Stimulated activated CD8-positive, alpha-beta memory T cell treated with anti-CD3 and anti-CD28 coated beads, Interleukin-7, amount 100 ng/mL, for 4 hours (primary cell): ENCODE data around the gene MAG.
"Not testable (repeated sequence)": the region's sequence is repeated elsewhere in the genome, so short reads cannot be mapped to it uniquely, and the experiment has no call there.

Source experiments
- DNase-seq, 2 donors: peaks; one replicate each; pipeline ENCODE4 v3.0.0-alpha.2; 2020; ENCODE audit warnings: low read depth in 2 of 2

MAG gene

DNA sequence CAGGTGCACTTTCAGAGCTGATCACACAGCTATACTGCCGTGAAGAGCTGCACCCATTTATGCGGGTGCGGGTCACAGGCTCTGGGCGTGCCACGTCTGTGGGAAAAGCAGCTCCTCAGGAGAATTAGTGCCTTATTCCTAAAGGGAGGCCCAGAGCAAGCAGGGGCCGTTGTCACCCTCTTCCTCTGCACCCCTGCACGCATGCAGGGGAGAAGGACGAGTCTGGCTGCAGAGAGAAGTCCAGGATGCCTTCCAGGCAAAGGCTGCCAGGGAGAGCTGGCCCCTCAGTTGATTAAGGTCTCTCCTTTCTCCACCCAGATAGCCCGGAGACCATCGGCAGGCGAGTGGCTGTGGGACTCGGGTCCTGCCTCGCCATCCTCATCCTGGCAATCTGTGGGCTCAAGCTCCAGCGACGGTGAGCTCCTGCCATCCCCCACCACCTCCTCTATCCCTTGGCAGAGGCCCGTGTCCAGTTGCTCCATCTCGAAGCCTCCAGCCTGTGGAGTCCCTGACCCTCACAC, 52.6 kb downstream of the MAG start:
- DNase-seq: no peak

DNA sequence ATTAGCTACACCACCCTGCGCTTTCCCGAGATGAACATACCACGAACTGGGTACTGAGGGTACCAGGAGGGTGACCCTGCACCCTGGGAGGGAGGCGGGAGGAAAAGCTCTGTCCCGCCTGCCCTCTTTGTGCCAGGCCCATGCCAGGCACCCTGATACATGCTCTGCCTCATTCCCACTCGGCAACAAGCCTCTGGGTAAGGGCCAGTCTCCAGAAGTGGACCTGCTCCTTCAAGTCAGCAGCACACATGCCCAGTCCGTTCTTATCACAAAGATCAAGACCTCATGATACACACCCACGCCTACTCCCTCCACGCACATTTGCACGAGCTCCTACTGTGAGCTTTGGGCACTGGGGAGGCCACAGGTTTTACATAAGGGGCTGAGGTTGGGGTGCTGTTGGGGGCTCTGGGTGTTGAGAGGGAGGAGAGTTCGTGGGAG, 53.7 kb downstream of the MAG start:
- no peak for DNase-seq

DNA sequence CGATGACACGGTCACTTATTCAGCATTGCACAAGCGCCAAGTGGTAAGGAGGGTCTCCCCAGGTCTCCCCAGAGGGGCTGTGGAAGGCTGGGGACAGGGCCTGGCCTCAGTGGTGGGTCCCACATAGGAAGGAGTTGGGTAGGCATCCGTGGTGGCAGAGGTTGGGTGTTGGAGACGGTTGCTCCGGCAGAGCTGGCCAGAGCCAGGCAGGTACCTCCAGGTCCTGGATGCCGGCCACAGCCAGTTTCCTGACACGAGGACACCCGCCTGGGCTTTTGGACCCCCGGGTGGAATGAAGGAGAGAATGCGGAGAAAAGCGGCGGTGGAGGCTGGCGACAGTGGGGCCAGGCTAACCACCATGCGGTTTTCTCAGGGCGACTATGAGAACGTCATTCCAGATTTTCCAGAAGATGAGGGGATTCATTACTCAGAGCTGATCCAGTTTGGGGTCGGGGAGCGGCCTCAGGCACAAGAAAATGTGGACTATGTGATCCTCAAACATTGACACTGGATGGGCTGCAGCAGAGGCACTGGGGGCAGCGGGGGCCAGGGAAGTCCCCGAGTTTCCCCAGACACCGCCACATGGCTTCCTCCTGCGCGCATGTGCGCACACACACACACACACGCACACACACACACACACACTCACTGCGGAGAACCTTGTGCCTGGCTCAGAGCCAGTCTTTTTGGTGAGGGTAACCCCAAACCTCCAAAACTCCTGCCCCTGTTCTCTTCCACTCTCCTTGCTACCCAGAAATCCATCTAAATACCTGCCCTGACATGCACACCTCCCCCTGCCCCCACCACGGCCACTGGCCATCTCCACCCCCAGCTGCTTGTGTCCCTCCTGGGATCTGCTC, 54.5 kb downstream of the MAG start:
- peak; percentile 63 to 67 for DNase-seq

DNA sequence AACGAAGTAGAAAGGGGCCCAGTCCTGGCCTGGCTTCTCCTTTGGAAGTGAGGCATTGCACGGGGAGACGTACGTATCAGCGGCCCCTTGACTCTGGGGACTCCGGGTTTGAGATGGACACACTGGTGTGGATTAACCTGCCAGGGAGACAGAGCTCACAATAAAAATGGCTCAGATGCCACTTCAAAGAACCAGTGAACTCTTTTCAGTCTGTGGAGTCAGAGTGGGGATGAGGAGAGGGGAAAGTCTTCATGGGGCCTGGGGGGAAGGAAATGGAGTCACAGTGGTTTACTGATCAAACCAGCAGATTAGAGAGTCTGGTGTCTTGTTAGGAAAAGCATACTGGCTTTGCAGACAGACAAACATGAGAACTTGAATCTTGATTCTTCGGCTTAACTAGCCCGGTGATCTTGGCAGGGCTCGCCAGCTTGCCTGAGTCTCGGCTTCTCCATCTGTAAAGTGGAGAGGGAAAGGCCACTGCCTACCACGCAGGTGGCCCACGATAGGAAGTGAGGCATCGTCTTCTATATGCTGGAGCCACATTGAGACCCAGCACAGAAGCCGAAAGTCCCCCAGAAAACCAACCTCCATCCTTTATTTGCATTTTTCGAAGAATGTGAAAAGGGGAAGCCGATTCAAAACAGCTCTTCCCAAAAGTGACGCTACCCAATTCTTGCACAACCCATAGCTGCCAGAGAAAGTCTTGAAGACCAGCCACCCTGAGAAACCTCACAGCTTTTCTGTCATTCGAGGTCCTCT, 55.4 kb downstream of the MAG start, which contains the start of gene FFAR1:
TSS of gene FFAR1 (plus strand) at position 732 of the 759 bp plus-strand sequence. CDS start 3,650 bp downstream, outside the sequence.
- DNase-seq: peak; percentile 17 to 23

DNA sequence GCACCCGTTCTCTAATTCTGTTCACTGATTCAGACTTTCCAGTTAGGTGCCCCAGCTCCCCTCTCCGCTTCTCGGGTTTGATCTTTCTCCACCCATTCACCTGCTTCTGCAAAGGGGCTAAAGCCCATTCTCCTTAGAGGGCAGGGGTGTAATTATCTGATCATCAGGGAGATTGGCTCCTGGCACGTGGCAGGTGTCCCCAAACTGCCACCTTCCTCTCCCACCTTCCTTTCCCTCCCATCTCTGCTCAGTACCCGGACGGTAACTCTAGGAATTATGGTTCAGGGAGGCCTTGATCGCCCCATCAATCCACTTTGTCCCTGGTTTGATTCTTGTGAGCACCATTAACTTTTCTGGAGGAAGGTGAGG, 56.0 kb downstream of the MAG start:
- no peak for DNase-seq

DNA sequence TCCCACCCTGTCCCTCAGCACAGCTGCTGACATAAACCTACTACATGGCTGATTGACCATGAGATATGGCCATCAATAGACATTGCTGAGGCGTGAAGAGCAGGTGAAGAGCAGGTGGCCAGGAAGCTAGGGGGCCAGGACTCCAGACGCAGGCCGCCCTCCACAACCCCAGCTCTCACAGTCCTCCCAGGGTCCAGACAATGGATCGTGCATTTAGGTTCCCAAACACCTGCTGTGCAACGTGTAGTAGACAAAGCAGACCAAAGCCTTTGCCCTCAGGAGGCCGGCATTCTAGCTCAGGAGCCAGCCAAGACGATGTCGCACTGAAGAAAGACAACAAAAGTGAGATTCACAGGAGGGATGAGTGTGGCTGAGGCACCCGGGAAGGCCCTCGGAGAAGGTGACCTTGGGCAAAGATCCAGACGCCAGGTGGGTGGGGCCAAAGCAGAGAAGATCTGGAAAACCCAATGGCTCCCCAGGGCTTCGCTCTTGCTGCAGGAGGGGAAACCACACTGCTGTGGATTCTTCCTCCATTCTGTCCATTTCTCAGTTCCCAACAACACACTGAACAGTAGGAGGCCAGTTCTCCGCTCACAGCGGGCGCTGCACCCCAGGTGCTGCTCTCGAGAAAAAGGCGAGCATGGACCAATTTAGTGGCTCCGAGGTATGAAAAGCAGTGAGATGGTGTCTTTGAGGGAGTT, 57.1 kb downstream of the MAG start:
- DNase-seq: no peak

DNA sequence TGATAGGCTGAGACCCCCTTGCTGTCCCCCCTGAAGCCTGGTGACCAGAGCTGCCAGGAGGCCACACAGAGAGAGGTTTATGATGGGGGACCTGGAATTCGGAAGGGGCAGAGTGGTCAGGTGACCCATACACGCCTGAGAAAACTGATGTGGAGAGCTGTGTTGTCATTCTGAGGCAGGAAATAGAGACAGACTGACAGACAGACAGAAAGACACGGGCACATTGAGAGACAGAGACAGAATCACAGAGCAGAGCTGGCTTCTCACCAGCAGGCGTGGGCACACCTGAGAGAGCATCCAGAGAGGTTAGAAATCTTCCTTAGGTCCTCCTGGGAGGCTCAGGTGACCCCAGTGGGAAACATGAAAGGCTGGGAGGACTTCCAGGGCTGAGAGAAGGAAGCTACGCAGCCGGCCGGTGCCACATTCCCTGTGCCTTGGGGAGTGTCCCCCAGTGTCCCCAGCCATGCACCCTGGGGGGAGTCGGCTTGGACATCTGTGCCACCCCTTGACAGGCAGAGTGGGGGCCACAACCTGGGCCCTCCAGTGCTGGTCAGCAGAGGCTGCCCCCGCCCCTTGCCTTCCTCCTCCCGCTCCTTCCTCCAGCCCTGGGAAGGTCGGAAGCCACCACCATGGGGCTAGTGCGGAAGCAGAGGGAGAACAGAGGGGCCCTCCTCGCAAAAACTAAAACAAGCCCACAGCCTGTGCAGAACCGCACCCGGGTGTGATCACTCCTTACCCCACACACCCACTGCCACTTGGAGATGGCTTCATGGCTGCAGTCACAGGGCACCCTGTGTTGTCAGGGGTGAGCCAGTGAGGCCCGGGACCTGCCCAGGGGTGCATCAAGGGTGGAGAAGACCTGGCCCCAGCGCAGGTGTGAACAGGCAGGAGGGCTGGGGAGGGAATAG, 57.9 kb downstream of the MAG start:
- no peak for DNase-seq

DNA sequence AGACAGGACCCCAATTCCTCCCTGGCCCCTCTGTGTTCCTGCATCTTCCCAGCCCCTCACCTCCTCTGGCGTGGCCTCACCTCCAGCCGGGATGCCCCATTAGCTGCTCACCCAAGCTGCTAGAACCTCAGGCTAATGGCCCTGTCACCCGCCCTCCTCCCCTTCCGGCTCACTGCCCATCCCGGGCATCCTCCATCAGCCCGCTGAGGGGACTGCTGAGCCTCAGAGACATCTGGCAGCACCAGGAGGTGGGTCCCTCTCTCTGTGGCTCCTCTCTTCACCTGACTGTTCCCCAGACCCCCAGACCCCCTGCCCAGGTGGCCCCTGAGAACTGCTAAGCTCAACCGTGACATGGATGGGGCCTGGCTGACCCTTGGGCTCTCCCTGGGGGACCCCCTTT, 58.6 kb downstream of the MAG start:
- DNase-seq: no peak

DNA sequence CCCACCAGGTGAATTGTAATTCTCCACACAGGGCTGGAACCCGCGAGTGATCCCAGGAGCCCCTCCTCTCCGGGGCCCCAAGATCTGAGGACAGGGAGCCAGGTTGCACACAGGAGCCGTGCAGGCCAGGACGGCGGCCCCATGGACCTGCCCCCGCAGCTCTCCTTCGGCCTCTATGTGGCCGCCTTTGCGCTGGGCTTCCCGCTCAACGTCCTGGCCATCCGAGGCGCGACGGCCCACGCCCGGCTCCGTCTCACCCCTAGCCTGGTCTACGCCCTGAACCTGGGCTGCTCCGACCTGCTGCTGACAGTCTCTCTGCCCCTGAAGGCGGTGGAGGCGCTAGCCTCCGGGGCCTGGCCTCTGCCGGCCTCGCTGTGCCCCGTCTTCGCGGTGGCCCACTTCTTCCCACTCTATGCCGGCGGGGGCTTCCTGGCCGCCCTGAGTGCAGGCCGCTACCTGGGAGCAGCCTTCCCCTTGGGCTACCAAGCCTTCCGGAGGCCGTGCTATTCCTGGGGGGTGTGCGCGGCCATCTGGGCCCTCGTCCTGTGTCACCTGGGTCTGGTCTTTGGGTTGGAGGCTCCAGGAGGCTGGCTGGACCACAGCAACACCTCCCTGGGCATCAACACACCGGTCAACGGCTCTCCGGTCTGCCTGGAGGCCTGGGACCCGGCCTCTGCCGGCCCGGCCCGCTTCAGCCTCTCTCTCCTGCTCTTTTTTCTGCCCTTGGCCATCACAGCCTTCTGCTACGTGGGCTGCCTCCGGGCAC, 59.6 kb downstream of the MAG start:
- no peak for DNase-seq

DNA sequence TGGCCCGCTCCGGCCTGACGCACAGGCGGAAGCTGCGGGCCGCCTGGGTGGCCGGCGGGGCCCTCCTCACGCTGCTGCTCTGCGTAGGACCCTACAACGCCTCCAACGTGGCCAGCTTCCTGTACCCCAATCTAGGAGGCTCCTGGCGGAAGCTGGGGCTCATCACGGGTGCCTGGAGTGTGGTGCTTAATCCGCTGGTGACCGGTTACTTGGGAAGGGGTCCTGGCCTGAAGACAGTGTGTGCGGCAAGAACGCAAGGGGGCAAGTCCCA, 60.2 kb downstream of the MAG start:
- DNase-seq: no peak

DNA sequence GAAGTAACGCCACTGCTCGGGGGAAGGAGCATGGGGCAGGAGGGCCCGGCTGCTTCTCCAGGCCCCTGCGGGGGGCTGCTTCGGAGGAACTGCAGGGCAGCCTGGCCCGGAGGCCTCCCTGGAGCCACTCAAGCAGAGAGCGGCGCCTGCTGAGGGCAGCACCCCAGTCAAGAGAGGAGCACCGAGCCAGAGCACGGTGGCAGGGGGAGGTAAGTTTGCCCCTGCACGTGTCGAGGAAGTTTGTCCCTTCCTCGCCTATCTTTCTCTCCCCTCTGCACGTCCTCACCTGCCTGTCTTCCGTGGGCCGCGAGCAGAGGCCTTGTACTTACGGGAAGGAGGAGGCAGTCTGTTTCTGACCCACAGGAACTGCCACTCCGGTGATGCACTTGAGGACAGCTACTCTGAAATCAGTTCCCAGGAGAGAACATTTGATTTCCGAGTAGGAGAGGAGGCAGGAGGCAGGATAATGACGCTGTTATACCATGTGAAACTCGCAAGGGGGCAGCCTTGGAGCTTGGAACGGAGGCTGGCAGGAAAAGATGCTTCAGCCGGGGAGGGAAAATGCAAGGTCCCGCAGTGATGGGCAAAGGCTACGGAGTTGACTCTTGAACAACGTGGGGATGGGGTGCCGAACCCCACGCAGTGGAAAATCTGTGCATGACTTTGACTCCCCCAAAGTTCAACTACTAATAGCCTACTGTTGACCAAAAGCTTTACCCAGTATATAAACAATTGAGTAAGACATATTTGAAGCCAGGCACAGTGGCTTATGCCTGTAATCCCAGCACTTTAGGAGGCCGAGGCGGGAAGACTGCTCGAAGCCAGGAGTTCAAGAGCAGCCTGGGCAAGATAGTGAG, 60.7 kb downstream of the MAG start:
- DNase-seq: peak; percentile 42 to 62

DNA sequence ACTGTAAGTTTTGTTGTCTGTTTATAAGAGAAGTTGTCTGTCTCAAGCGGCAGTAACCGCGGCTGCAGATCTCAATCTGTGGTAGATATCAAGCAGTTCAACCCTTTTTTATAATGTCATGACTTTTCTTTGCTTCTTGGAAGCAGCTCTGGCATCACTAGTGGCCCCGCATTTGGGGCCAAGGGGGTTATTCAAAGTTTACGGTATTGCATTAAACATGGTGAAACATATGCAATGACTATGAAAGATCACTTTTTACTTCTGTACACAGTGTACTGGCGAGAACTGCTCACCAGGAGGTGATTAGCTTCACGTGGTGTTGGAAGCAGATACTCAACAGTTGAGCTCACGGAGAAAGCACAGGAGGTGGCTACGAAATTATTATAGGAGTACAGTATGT, 61.7 kb downstream of the MAG start:
- DNase-seq: no peak

DNA sequence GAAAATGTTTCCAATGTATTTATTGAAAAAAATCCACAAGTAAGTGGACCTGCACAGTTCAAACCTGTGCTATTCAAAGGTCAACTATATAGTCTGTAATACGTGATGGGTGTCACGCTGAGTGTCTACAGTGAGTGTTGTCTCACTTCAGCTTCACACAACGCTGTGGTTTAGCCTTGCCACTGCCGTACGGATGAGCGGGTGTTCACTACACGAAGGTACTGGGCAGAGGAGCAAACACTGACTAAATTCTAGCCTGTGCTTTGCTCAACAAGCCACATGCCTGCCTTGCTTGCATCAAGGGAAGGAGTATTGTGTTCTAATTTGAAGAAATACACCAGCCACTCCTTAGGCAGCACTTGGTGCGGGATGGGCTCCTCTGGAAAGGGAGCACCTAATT, 62.9 kb downstream of the MAG start:
- no peak for DNase-seq

DNA sequence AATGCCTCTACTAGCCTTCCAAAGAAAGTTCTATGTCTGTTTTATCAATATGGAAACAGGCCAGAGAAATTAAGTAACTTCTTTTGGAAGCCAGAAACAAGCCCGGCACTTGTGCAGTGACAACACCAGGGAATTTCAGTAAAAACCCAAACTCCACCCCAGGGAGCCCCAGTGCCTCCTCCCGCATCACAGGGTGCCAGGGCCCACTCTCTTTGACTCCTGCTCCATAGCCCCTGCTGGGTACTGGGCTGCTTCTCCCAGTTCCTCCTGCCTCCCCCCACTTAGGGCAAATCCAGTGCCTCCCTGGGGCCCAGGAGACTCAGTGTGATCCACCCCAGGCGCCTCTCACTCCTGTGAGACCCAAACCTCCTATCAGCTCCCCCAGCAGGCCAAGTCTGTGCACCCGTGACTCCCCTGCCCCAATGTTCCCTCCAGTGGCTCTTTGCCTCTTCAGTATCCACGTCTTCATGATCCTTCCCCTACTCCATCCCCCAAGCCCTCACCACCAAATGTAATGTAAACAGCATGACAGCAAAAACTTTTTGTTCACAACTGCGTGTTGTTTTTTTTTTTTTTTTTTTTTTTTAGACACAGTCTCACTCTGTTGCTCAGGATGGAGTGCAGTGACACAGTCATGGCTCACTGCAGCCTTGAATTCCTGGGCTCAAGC, 64.0 kb downstream of the MAG start:
- no peak for DNase-seq

DNA sequence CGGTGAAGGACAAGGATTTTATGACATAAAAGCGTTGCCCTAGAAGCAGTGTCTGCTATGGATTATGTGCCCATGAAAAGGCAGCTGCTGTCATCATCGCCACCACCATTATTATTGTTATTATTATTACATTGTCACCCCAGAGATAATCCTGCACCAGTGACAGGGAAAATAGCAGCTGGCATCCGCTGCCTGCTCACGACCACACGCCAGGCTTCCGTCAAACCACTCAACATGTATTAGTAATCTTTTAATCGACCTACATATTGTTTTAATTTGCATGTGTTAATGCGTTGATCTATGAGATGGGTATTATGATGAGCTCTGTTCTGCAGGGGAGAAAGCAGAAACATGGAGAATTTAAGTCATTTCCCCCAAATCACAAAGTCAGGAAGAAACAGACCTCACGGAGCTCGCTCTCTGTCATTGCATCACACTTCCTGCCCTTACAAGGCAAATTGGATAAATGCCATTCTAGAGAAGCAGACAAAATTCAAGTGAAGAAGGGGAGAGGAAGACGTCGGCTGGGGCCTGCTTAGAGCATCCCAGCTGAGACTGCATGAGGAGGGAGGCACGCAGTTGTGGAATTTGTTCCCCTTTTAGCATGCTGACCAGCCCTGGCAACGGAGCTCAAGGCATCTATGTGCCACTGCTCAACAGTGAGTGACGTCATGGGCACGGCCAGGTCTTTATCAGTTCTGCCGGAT, 66.1 kb downstream of the MAG start, which contains the start of gene FFAR3:
TSS of gene FFAR3 (plus strand) at position 594 of the 707 bp plus-strand sequence. CDS start 431 bp downstream, outside the sequence.
- DNase-seq: no peak

DNA sequence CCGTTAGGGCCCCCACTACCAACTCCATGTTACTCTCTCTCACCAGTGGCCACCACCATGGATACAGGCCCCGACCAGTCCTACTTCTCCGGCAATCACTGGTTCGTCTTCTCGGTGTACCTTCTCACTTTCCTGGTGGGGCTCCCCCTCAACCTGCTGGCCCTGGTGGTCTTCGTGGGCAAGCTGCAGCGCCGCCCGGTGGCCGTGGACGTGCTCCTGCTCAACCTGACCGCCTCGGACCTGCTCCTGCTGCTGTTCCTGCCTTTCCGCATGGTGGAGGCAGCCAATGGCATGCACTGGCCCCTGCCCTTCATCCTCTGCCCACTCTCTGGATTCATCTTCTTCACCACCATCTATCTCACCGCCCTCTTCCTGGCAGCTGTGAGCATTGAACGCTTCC, 66.9 kb downstream of the MAG start:
- not testable (repeated sequence) for DNase-seq

DNA sequence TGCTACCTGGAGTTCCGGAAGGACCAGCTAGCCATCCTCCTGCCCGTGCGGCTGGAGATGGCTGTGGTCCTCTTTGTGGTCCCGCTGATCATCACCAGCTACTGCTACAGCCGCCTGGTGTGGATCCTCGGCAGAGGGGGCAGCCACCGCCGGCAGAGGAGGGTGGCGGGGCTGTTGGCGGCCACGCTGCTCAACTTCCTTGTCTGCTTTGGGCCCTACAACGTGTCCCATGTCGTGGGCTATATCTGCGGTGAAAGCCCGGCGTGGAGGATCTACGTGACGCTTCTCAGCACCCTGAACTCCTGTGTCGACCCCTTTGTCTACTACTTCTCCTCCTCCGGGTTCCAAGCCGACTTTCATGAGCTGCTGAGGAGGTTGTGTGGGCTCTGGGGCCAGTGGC, 67.4 kb downstream of the MAG start:
- not testable (repeated sequence) for DNase-seq

DNA sequence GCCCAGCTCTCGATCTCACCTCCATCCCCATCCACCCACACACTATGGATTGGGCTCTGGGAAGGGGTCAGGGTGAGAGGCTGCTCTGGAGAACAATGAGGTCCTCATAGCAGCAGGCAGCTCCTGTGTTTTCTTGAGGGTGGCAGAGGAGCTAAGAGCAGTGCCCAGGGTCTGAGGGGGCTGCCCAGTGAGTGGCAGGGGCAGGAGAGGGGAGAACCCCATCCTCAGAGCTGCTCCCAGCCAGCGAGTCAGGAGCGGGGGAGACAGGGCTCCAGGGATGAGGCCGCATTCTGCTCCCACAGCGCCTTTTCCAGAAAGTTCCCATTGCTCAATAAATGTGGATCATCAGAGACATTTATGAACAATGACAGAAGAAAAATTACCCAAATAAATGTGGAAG, 68.1 kb downstream of the MAG start:
- DNase-seq: not testable (repeated sequence)
